HepG2 (cell line): Measurements from ENCODE around the gene HUNK. TPM values are rescaled to one million over a fixed set of nuclear protein-coding genes. Genes with fewer than 3 reads are reported as not detected.

Experiments
- AKAP8 ChIP-seq: sonication (generic); formaldehyde crosslinking; IDR thresholded peaks from 2 replicates; pipeline ENCODE4 v1.5.1; 2020; ENCODE audit warnings: mild to moderate bottlenecking, missing genetic modification reagents
- ATF7 ChIP-seq, 2 experiments: fragments of 450-650 bp in 1 of 2; sonication (generic) in 1 of 2; formaldehyde crosslinking in 1 of 2; IDR thresholded peaks; 2 replicates each; pipeline versions ENCODE4 v1.4.0 to v1.6.1; 2016 to 2020; ENCODE audit warnings: antibody characterized with exemption in 1 of 2, mild to moderate bottlenecking in 1 of 2, missing genetic modification reagents in 1 of 2
- BRCA1 ChIP-seq: sonication (generic); formaldehyde crosslinking; IDR thresholded peaks from 2 replicates; pipeline ENCODE4 v1.4.0; 2020; ENCODE audit warnings: missing genetic modification reagents
- FOSL1 ChIP-seq: sonication (generic); formaldehyde crosslinking; IDR thresholded peaks from 2 replicates; pipeline ENCODE4 v1.9.0; 2021; ENCODE audit warnings: missing genetic modification reagents, borderline replicate concordance
- MAFG ChIP-seq: sonication (generic); formaldehyde crosslinking; IDR thresholded peaks from 2 replicates; pipeline ENCODE4 v1.5.1; 2020; ENCODE audit warnings: mild to moderate bottlenecking, missing genetic modification reagents
- MYC ChIP-seq: sonication (generic); formaldehyde crosslinking; IDR thresholded peaks from 2 replicates; pipeline ENCODE4 v1.9.0; 2021; ENCODE audit warnings: missing genetic modification reagents, borderline replicate concordance
- NFE2L1 ChIP-seq: sonication (generic); formaldehyde crosslinking; IDR thresholded peaks from 2 replicates; pipeline ENCODE4 v1.4.0; 2020; ENCODE audit warnings: missing genetic modification reagents, mild to moderate bottlenecking, borderline replicate concordance
- NRL ChIP-seq: sonication (generic); formaldehyde crosslinking; IDR thresholded peaks from 2 replicates; pipeline ENCODE4 v1.5.0; 2020; ENCODE audit warnings: missing genetic modification reagents, mild to moderate bottlenecking, moderate library complexity, borderline replicate concordance
- POLR2A ChIP-seq, 2 experiments: IDR thresholded peaks; 2 replicates each; pipeline ENCODE4 v1.6.1; 2011; ENCODE audit warnings: low read depth in 2 of 2, low read length in 2 of 2, mild to moderate bottlenecking in 1 of 2, moderate library complexity in 1 of 2; ENCODE audit not compliant: insufficient read depth in 1 of 2
- RAD21 ChIP-seq: fragments of 450-650 bp; formaldehyde crosslinking; IDR thresholded peaks from 2 replicates; pipeline ENCODE4 v1.5.0; 2020; ENCODE audit warnings: mild to moderate bottlenecking
- RARA ChIP-seq: IDR thresholded peaks from 2 replicates; pipeline ENCODE4 v1.6.1; 2016; ENCODE audit warnings: missing genetic modification reagents, missing compliant biosample characterization
- REXO4 ChIP-seq: sonication (generic); formaldehyde crosslinking; IDR thresholded peaks from 2 replicates; pipeline ENCODE4 v1.8.0; 2022; ENCODE audit warnings: missing genetic modification reagents, mild to moderate bottlenecking, borderline replicate concordance
- SNAI1 ChIP-seq: sonication (generic); formaldehyde crosslinking; IDR thresholded peaks from 2 replicates; pipeline ENCODE4 v1.5.0; 2020; ENCODE audit warnings: mild to moderate bottlenecking, missing genetic modification reagents, borderline replicate concordance
- SOX5 ChIP-seq: IDR thresholded peaks from 2 replicates; pipeline ENCODE4 v1.6.1; 2016; ENCODE audit warnings: borderline replicate concordance
- SP1 ChIP-seq, 2 experiments: fragments of 450-650 bp in 1 of 2; sonication (generic) in 1 of 2; formaldehyde crosslinking in 1 of 2; IDR thresholded peaks; 2 replicates each; pipeline versions ENCODE4 v1.4.0 to v1.6.1; 2016 to 2020; ENCODE audit warnings: missing genetic modification reagents in 1 of 2
- SP4 ChIP-seq: sonication (generic); formaldehyde crosslinking; IDR thresholded peaks from 2 replicates; pipeline ENCODE4 v1.8.1; 2023; ENCODE audit warnings: mild to moderate bottlenecking, missing genetic modification reagents
- SPEN ChIP-seq: sonication (generic); formaldehyde crosslinking; IDR thresholded peaks from 2 replicates; pipeline ENCODE4 v1.5.1; 2020; ENCODE audit warnings: low read depth, mild to moderate bottlenecking, missing genetic modification reagents
- YY1 ChIP-seq: IDR thresholded peaks from 2 replicates; pipeline ENCODE4 v1.6.1; 2011; ENCODE audit warnings: low read length, low read depth, moderate library complexity, mild to moderate bottlenecking; ENCODE audit not compliant: insufficient read depth, insufficient replicate concordance
- ZBTB37 ChIP-seq: sonication (generic); formaldehyde crosslinking; IDR thresholded peaks from 2 replicates; pipeline ENCODE4 v1.4.0; 2020; ENCODE audit warnings: mild to moderate bottlenecking, missing genetic modification reagents
- ZBTB38 ChIP-seq: sonication (generic); formaldehyde crosslinking; IDR thresholded peaks from 2 replicates; pipeline ENCODE4 v1.5.1; 2020; ENCODE audit warnings: mild to moderate bottlenecking, missing genetic modification reagents
- ZNF292 ChIP-seq: sonication (generic); formaldehyde crosslinking; IDR thresholded peaks from 2 replicates; pipeline ENCODE4 v1.8.1; 2022; ENCODE audit warnings: mild to moderate bottlenecking, low read depth, missing genetic modification reagents, borderline replicate concordance
- ZNF44 ChIP-seq: sonication (generic); formaldehyde crosslinking; IDR thresholded peaks from 2 replicates; pipeline ENCODE4 v1.5.1; 2020; ENCODE audit warnings: mild to moderate bottlenecking, missing genetic modification reagents
- ZNF484 ChIP-seq: sonication (generic); formaldehyde crosslinking; IDR thresholded peaks from 2 replicates; pipeline ENCODE4 v1.5.1; 2020; ENCODE audit warnings: mild to moderate bottlenecking, low read depth, missing genetic modification reagents, borderline replicate concordance
- ZNF496 ChIP-seq: sonication (generic); formaldehyde crosslinking; IDR thresholded peaks from 2 replicates; pipeline ENCODE4 v1.8.1; 2023; ENCODE audit warnings: mild to moderate bottlenecking, moderate library complexity, missing genetic modification reagents; ENCODE audit not compliant: insufficient replicate concordance
- ZNF660 ChIP-seq: sonication (generic); formaldehyde crosslinking; IDR thresholded peaks from 2 replicates; pipeline ENCODE4 v1.5.1; 2020; ENCODE audit warnings: mild to moderate bottlenecking, low read depth, missing genetic modification reagents, borderline replicate concordance
- ZNF670 ChIP-seq: sonication (generic); formaldehyde crosslinking; IDR thresholded peaks from 2 replicates; pipeline ENCODE4 v1.8.0; 2022; ENCODE audit warnings: mild to moderate bottlenecking, missing genetic modification reagents, borderline replicate concordance
- polyA plus RNA-seq, 8 experiments: library from polyadenylated mRNA; depleted of rRNA in 3 of 8; stranded (reverse) in 7 of 8; unstranded in 1 of 8; fragments of >200 nt; fragmentation: Illumina TruSeq in 4 of 8; extraction: Trizol in 4 of 8; gene quantifications; 2 replicates each; pipeline versions ENCODE4 v1.2.1 to v1.2.3, GENCODE V29; 2011 to 2016; ENCODE audit warnings: low read depth in 4 of 8, missing spikeins in 1 of 8, mixed read lengths in 1 of 8; ENCODE audit not compliant: insufficient read depth in 1 of 8
- total RNA-seq, 5 experiments: library from RNA; depleted of rRNA; stranded (reverse); fragments of >200 nt; fragmentation: Illumina TruSeq; extraction: Trizol; gene quantifications; 2 replicates each; pipeline ENCODE4 v1.2.3, GENCODE V29; 2016; ENCODE audit warnings: low read depth in 1 of 5
- TF ChIP-seq, protein P1 (sequence below): sonication (generic); formaldehyde crosslinking; IDR thresholded peaks from 2 replicates; pipeline ENCODE4 v1.4.0; 2020; ENCODE audit warnings: missing genetic modification reagents, borderline replicate concordance

HUNK gene
- total and polyA plus RNA-seq, 2 of the 13 experiments (the other 11 are each of a cell fraction or from before 2014, with no cell fraction given) = 1.8 to 1.9 TPM

- TF ChIP-seq, protein P1, sequence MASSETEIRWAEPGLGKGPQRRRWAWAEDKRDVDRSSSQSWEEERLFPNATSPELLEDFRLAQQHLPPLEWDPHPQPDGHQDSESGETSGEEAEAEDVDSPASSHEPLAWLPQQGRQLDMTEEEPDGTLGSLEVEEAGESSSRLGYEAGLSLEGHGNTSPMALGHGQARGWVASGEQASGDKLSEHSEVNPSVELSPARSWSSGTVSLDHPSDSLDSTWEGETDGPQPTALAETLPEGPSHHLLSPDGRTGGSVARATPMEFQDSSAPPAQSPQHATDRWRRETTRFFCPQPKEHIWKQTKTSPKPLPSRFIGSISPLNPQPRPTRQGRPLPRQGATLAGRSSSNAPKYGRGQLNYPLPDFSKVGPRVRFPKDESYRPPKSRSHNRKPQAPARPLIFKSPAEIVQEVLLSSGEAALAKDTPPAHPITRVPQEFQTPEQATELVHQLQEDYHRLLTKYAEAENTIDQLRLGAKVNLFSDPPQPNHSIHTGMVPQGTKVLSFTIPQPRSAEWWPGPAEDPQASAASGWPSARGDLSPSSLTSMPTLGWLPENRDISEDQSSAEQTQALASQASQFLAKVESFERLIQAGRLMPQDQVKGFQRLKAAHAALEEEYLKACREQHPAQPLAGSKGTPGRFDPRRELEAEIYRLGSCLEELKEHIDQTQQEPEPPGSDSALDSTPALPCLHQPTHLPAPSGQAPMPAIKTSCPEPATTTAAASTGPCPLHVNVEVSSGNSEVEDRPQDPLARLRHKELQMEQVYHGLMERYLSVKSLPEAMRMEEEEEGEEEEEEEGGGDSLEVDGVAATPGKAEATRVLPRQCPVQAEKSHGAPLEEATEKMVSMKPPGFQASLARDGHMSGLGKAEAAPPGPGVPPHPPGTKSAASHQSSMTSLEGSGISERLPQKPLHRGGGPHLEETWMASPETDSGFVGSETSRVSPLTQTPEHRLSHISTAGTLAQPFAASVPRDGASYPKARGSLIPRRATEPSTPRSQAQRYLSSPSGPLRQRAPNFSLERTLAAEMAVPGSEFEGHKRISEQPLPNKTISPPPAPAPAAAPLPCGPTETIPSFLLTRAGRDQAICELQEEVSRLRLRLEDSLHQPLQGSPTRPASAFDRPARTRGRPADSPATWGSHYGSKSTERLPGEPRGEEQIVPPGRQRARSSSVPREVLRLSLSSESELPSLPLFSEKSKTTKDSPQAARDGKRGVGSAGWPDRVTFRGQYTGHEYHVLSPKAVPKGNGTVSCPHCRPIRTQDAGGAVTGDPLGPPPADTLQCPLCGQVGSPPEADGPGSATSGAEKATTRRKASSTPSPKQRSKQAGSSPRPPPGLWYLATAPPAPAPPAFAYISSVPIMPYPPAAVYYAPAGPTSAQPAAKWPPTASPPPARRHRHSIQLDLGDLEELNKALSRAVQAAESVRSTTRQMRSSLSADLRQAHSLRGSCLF (CRISPR knock-in tag) = no peak
- TF ChIP-seq REXO4 (CRISPR knock-in tag) = no peak
- TF ChIP-seq ZNF292 (CRISPR knock-in tag) = peak; percentile 75; the same call in 1 of the 2 replicates
- peak; percentile 51; the same call in 1 of the 2 replicates for TF ChIP-seq SPEN (CRISPR knock-in tag)
- no peak for TF ChIP-seq ZBTB38 (CRISPR knock-in tag)
- TF ChIP-seq POLR2A (IDR thresholded peaks at IDR 0.05; ENCODE audit: insufficient read depth in 1 of 2, low read depth in 2 of 2, low read length in 2 of 2) = no peak
- no peak for TF ChIP-seq SP4 (CRISPR knock-in tag)
- peak; percentile 96 for TF ChIP-seq SOX5 (CRISPR knock-in tag)
- no peak for TF ChIP-seq ZNF496
- no peak for TF ChIP-seq SP1 (IDR thresholded peaks at IDR 0.05)
- no peak for TF ChIP-seq SP1 (CRISPR knock-in tag; IDR thresholded peaks at IDR 0.05)
- no peak for TF ChIP-seq SNAI1 (CRISPR knock-in tag)
- TF ChIP-seq FOSL1 = no peak
- no peak for TF ChIP-seq ZNF670 (CRISPR knock-in tag)
- peak; percentile 53; the same call in 1 of the 2 replicates for TF ChIP-seq MYC
- TF ChIP-seq RARA (CRISPR knock-in tag) = peak; percentile 85
- no peak for TF ChIP-seq ZNF484 (CRISPR knock-in tag)
- TF ChIP-seq RAD21 (CRISPR knock-in tag) = no peak
- TF ChIP-seq ZNF44 (CRISPR knock-in tag) = no peak
- TF ChIP-seq YY1 = peak; percentile 32
- TF ChIP-seq BRCA1 (CRISPR knock-in tag) = no peak
- no peak for TF ChIP-seq MAFG (CRISPR knock-in tag)
- no peak for TF ChIP-seq ZNF660 (CRISPR knock-in tag)
- no peak for TF ChIP-seq NRL (CRISPR knock-in tag)
- TF ChIP-seq AKAP8 (CRISPR knock-in tag) = no peak
- no peak for TF ChIP-seq ATF7 (IDR thresholded peaks at IDR 0.05)
- TF ChIP-seq ATF7 (CRISPR knock-in tag; IDR thresholded peaks at IDR 0.05) = no peak
- no peak for TF ChIP-seq NFE2L1
- TF ChIP-seq ZBTB37 = no peak
Observed at GRCh38 chr21:31929548-31929947, 56.7 kb downstream of the HUNK start (continued).
